ENCODE data around the gene TMEM178A. TPM values are rescaled to one million over a fixed set of nuclear protein-coding genes. Genes with fewer than 3 reads are reported as not detected.

Gene TMEM178A
- polyA plus RNA-seq, 1 donor from 2014 or later, result 31.8 TPM

DNA sequence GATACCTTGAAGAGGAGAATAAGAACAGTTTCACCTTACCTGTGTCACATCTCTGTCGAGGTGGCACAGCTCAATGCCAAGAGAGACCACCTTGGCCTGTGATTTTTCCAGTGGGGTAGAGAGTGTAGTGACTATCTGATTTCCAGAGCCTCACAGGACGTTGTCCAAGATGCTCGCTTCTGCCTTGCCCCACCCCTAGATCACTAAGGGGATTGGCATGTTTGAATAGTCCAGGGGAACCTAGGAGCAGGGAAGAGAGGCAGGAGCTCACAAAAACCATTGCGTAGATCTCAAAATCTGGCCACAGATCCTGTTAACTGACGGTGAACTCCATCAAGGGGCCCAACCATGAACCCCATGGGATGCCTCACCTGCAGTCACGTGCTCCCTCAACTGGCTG lies 24.2 kb downstream of the TMEM178A start:
- Histone ChIP-seq H2AFZ (ENCODE audit: low read depth, low read length) (no peak overlapping the region), H3K36me3 (ENCODE audit: insufficient read depth, low read length) (peaks cover 5% of the 10 kb centered on the region), H3K9me2 (ENCODE audit: insufficient read depth, low read length) (no peaks in the 10 kb centered on the region), H3K9ac (ENCODE audit: low read length) (no peak overlapping the region), H3F3A (ENCODE audit: insufficient read depth, low read length, poor library complexity, severe bottlenecking) (no peaks in the 10 kb centered on the region), H3K27ac (ENCODE audit: low read length) (no peak overlapping the region), H4K20me1 (ENCODE audit: insufficient read depth) (no peaks in the 10 kb centered on the region), H3K4me3 (ENCODE audit: low read length) (no peak overlapping the region), H3K9me3 (ENCODE audit: low read length) (no peaks in the 10 kb centered on the region), H3K27me3 (ENCODE audit: insufficient read depth, low read depth, low read length) (no peaks in the 10 kb centered on the region), H3K79me2 (replicated peaks; ENCODE audit: insufficient read depth, low read length) (no peaks in the 10 kb centered on the region), H3K4me2 (ENCODE audit: low read length) (no peak overlapping the region)
- TF ChIP-seq, protein P1, sequence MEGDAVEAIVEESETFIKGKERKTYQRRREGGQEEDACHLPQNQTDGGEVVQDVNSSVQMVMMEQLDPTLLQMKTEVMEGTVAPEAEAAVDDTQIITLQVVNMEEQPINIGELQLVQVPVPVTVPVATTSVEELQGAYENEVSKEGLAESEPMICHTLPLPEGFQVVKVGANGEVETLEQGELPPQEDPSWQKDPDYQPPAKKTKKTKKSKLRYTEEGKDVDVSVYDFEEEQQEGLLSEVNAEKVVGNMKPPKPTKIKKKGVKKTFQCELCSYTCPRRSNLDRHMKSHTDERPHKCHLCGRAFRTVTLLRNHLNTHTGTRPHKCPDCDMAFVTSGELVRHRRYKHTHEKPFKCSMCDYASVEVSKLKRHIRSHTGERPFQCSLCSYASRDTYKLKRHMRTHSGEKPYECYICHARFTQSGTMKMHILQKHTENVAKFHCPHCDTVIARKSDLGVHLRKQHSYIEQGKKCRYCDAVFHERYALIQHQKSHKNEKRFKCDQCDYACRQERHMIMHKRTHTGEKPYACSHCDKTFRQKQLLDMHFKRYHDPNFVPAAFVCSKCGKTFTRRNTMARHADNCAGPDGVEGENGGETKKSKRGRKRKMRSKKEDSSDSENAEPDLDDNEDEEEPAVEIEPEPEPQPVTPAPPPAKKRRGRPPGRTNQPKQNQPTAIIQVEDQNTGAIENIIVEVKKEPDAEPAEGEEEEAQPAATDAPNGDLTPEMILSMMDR (IDR thresholded peaks at IDR 0.05; ENCODE audit: poor library complexity, severe bottlenecking), result no peak
- TF ChIP-seq EZH2 (IDR thresholded peaks at IDR 0.05; ENCODE audit: borderline replicate concordance, insufficient read depth, low read length, poor library complexity, severe bottlenecking), result no peak
- TF ChIP-seq, protein P2, sequence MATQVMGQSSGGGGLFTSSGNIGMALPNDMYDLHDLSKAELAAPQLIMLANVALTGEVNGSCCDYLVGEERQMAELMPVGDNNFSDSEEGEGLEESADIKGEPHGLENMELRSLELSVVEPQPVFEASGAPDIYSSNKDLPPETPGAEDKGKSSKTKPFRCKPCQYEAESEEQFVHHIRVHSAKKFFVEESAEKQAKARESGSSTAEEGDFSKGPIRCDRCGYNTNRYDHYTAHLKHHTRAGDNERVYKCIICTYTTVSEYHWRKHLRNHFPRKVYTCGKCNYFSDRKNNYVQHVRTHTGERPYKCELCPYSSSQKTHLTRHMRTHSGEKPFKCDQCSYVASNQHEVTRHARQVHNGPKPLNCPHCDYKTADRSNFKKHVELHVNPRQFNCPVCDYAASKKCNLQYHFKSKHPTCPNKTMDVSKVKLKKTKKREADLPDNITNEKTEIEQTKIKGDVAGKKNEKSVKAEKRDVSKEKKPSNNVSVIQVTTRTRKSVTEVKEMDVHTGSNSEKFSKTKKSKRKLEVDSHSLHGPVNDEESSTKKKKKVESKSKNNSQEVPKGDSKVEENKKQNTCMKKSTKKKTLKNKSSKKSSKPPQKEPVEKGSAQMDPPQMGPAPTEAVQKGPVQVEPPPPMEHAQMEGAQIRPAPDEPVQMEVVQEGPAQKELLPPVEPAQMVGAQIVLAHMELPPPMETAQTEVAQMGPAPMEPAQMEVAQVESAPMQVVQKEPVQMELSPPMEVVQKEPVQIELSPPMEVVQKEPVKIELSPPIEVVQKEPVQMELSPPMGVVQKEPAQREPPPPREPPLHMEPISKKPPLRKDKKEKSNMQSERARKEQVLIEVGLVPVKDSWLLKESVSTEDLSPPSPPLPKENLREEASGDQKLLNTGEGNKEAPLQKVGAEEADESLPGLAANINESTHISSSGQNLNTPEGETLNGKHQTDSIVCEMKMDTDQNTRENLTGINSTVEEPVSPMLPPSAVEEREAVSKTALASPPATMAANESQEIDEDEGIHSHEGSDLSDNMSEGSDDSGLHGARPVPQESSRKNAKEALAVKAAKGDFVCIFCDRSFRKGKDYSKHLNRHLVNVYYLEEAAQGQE (IDR thresholded peaks at IDR 0.05; ENCODE audit: borderline replicate concordance), result no peak

DNA sequence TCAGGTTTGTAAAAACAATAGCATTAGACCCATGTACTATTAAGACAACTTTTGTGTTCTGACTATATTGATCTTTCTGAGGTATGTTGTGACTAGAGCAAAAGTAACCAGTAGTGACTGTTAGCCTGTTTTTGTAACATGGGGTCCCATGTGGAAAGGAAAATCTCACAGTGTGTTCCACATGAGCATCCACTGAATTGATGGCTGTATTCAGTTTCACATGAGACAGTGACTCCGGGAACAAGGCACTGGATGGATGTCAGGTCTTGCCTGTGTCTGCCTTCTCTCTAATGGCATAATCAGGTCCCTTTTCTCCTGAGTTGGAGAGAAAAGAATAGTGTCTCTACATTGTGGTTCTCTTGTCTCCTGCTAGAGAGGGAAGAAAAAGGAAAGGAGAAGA lies 27.5 kb downstream of the TMEM178A start:
- H3K27ac ChIP-seq (ENCODE audit: low read length), result no peak overlapping the region
- H3K27me3 ChIP-seq (ENCODE audit: insufficient read depth, low read depth, low read length), result no peaks in the 10 kb centered on the region
- no peaks in the 10 kb centered on the region for H3K79me2 ChIP-seq (replicated peaks; ENCODE audit: insufficient read depth, low read length)
- no peaks in the 10 kb centered on the region for H3K9me3 ChIP-seq (ENCODE audit: low read length)
- no peak overlapping the region for H3K4me3 ChIP-seq (ENCODE audit: low read length)
- TF ChIP-seq, protein P2 (IDR thresholded peaks at IDR 0.05; ENCODE audit: borderline replicate concordance), result no peak
- no peak for TF ChIP-seq RAD21 (conservative IDR thresholded peaks at IDR 0.05)
- TF ChIP-seq EP300 (conservative IDR thresholded peaks at IDR 0.05; ENCODE audit: poor library complexity, severe bottlenecking), result no peak
- TF ChIP-seq, protein P1 (IDR thresholded peaks at IDR 0.05; ENCODE audit: poor library complexity, severe bottlenecking), result no peak
- no peak for TF ChIP-seq MXI1 (conservative IDR thresholded peaks at IDR 0.05; ENCODE audit: poor library complexity, severe bottlenecking)
- no peak for TF ChIP-seq TAF1 (IDR thresholded peaks at IDR 0.05; ENCODE audit: low read depth)
- TF ChIP-seq SMC3 (conservative IDR thresholded peaks at IDR 0.05; ENCODE audit: poor library complexity), result no peak
- TF ChIP-seq EZH2 (IDR thresholded peaks at IDR 0.05; ENCODE audit: borderline replicate concordance, insufficient read depth, low read length, poor library complexity, severe bottlenecking), result no peak
- H3K36me3 ChIP-seq (ENCODE audit: insufficient read depth, low read length), result peaks cover 5% of the 10 kb centered on the region
- H3K9me2 ChIP-seq (ENCODE audit: insufficient read depth, low read length), result no peaks in the 10 kb centered on the region
- no peak overlapping the region for H2AFZ ChIP-seq (ENCODE audit: low read depth, low read length)
- no peaks in the 10 kb centered on the region for H4K20me1 ChIP-seq (ENCODE audit: insufficient read depth)
- H3K9ac ChIP-seq (ENCODE audit: low read length), result no peak overlapping the region
- no peaks in the 10 kb centered on the region for H3F3A ChIP-seq (ENCODE audit: insufficient read depth, low read length, poor library complexity, severe bottlenecking)
- H3K4me2 ChIP-seq (ENCODE audit: low read length), result no peak overlapping the region
